K562 (cell line): ENCODE data around the gene HS3ST5.

Experiments used
- CC2D1A ChIP-seq: fragments of 450-650 bp; IDR thresholded peaks from 2 replicates; pipeline ENCODE4 v1.6.1; 2017; ENCODE audit warnings: mild to moderate bottlenecking
- CTCF ChIP-seq, 3 experiments: IDR thresholded peaks in 2 of 3; conservative IDR thresholded peaks in 1 of 3; 2 replicates each; pipeline ENCODE4 v1.5.1; 2011 to 2012; ENCODE audit warnings: low read length in 3 of 3, mild to moderate bottlenecking in 3 of 3, control low read depth in 2 of 3, improper control_type of control experiment in 1 of 3, inconsistent platforms in 1 of 3, low read depth in 1 of 3, mixed read lengths in 1 of 3, moderate library complexity in 1 of 3; ENCODE audit not compliant: insufficient read depth in 2 of 3
- POLR2A ChIP-seq: fragments of 450-650 bp; conservative IDR thresholded peaks from 2 replicates; pipeline ENCODE4 v1.6.1; 2016
- POLR2AphosphoS5 ChIP-seq: IDR thresholded peaks from 2 replicates; pipeline ENCODE4 v1.6.1; 2011; ENCODE audit warnings: mild to moderate bottlenecking, low read depth, low read length, moderate library complexity; ENCODE audit not compliant: control insufficient read depth, insufficient read depth
- ZNF212 ChIP-seq: fragments of 450-650 bp; formaldehyde crosslinking; IDR thresholded peaks from 2 replicates; pipeline ENCODE4 v1.4.0; 2020; ENCODE audit warnings: mild to moderate bottlenecking

DNA sequence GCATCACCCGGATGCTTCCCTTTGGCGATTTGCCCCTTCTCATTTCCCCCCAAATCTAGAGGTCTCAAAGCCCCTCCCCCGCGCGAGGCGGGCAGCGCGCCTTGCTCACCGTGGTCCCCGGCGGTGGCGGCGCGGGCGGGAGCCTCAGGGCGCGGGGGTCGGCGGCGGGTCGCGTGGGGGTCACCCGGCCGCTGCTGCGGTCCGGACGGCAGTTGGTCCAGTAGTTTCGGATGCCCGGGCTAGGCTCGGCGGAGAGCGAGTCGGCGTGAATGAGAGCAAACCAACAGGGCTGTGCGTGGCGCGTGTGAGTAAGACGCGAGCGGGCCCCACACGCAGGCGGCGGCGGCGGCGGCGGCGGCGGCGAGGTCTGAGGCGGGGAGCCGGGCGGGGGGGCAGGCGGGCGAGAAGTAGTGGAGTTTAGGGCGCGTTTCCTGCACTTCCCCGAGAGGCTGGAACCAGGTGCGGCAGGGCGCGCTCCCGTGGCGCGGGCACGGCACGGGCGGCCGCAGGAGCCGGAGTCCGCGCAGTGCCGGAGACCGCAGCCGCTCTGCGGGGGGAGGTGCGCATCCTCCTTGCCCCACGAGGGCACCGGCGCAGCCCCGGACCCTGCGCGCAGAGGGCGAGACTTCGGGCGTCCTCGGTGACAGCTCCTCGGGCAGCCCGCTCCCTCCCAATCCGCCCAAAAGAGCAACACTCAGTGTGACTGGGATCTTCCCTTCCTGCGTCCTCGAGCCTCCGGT lies 567 bp downstream of the HS3ST5 start:
- TF ChIP-seq CTCF (IDR thresholded peaks at IDR 0.05 in 2 of 3, conservative IDR thresholded peaks at IDR 0.05 in 1 of 3; ENCODE audit: insufficient read depth in 2 of 3, low read depth in 1 of 3, low read length in 3 of 3) = no peak
- no peak for TF ChIP-seq POLR2A
- TF ChIP-seq ZNF212 = no peak
- TF ChIP-seq CC2D1A = no peak
- TF ChIP-seq POLR2AphosphoS5 = no peak
